ENCODE data around the gene KIAA1549.

DNA sequence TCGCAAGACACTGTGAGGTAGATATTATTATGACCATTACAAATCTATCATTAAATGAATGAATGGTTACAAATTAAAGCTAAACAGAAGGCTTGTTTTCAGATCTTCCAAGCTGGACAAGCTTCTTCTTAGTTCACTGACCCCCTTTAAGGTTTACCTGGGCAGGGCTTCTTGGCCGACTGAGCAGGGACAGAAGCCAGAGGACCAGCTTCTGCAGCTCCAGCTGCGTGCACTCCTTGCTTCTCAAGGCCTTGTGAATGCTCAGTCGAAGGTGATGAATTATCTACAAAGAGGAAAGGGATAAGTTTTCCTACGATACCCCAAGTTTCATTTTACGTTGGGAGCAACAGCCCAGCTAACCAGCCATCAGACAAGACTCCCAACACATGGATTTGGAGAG is 45.4 kb upstream of the KIAA1549 start:
- TF ChIP-seq POLR2AphosphoS5 (IDR thresholded peaks at IDR 0.05; ENCODE audit: borderline replicate concordance, low read depth, low read length) (no peak), EZH2 (IDR thresholded peaks at IDR 0.05) (no peak)
